GM19438 (cell line): Measurements from ENCODE around the gene TMEM198.

Experiments
- ATAC-seq: cut with Tn5 transposase; IDR thresholded peaks from one replicate; pipeline ENCODE4 v1.9.1; 2021; ENCODE audit warnings: low read depth; ENCODE audit not compliant: unreplicated experiment

TMEM198 gene

DNA sequence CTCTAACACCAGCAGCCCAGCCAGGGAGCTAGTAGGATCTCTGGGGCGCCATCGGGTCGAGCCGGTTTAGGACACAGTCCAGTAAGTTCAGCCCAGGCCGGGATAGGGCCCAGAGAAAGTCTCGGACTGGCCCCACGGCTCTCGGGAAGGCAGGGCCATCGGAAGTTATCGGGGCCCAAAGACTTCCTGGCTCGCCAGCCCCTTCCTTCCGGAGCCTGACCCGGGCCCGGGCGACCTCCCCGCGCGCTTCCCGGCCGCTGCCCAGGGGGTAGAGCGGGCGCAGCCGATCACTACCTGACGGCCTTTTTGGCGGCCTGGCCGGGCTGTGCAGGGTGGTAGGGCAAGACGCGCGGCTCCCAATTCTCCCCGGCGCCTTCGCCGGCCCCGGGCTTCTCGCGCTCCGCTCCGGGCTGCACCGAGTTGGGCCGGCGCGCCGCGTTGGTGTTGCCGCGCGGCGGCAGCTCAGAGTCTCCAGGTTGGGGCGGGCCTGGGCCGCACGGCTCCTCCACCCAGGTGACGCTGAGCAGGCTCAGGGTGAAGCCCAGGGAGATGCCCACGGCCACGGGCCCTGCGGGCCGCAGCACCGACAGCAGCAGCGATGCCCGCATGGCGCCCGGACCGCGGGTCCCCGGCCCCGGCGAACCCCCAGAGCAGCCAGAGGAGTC lies 765 bp upstream of the TMEM198 start:
- ATAC-seq = peak; percentile 31

DNA sequence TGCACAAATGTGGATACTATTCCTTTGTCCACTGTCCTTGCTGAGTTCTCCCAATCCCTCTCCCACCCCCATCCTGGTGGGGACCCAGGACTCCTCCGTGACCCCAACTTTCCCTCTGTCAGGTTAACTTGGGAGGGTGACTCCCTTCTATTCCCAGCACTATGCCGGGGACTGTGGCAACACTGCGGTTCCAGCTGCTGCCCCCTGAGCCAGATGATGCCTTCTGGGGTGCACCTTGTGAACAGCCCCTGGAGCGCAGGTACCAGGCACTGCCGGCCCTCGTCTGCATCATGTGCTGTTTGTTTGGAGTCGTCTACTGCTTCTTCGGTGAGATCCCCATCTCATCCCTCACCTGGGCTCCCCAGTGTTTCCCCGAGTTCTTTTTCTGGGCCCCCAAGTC lies 739 bp downstream of the TMEM198 start:
- ATAC-seq = no peak

DNA sequence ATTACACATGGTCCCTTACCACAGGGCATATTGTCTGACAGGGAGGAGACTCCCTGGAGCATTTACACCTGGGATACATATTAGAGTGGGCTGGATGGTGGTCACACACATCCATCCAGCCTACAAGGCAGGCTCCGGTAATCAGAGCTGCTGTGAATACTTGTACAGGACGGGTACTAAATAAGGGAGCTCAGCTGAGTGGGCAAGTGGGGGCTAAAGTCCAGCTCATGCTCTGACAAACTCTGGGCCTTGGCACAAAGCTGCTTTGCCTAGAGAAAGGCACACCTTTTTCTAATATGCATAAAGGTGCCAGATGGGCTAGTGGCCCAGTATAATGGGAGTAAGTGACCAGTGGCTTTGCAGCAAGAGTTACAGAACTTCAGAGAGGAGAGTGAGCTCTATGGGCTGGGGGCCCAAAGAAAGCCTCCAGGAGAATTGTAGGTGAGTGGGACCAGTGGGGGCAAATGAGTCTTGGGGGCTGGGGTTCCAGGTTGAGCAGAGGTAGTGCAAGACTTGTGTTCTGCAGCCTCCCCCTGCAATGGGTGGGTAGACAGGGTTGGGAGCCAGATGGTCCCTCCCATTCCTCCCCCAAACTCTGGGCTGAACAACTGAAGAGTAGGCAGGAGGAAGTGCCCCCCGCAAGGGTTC lies 1.6 kb downstream of the TMEM198 start:
- no peak for ATAC-seq

DNA sequence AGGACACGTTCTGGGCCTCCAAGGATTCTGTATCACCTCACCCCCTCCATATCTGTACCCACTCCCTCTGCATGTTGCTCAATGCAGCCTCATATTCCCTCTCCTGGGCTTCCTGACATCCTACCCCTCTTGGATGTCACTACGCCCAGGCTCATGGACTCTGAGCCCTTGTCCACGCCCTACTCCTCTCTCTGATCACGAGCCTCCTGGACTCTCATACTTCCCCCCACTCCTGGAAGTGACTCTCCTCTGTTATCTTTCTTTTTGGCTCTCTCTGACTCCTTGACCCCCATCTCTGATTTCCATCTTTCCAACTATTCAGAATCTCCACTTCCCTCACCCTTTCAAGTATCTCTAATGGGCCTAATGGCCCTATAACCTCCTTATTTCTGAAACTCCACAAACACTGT lies 2.1 kb downstream of the TMEM198 start:
- ATAC-seq = no peak

DNA sequence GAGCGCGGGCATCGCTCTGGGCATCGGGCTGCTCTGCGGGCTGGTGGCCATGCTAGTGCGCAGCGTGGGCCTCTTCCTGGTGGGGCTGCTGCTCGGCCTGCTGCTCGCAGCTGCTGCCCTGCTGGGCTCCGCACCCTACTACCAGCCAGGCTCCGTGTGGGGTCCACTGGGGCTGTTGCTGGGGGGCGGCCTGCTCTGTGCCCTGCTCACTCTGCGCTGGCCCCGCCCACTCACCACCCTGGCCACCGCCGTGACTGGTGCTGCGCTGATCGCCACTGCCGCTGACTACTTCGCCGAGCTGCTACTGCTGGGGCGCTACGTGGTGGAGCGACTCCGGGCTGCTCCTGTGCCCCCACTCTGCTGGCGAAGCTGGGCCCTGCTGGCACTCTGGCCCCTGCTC lies 3.8 kb downstream of the TMEM198 start:
- no peak for ATAC-seq

DNA sequence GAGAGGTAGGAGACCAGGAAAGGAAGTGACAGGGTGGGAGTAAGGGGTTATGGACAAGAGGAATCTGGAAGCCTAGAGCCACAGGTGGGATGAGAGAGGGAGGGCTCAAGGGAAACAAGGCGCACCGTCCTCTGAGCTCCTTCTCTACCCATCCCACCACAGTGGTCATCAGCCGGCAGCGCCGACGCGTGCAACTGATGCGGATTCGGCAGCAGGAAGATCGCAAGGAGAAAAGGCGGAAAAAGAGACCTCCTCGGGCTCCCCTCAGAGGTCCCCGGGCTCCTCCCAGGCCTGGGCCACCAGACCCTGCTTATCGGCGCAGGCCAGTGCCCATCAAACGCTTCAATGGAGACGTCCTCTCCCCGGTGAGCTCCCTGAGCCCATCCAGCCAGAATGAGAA lies 5.2 kb downstream of the TMEM198 start:
- no peak for ATAC-seq

DNA sequence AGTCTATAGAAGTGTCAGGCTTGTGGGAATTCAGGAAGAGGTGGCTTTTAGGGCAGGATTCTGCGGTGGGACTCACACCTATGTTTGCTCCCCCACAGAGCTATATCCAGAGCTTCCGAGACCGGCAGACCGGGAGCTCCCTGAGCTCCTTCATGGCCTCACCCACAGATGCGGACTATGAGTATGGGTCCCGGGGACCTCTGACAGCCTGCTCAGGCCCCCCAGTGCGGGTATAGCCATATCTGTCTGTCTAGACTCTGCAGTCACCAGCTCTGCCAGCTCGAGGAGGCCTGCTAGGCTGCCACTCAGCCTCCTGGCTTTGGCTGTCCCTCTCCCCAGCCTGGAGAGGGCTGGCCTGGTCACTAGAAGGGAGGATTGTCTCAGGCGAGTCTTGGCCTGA lies 5.8 kb downstream of the TMEM198 start:
- ATAC-seq = no peak

DNA sequence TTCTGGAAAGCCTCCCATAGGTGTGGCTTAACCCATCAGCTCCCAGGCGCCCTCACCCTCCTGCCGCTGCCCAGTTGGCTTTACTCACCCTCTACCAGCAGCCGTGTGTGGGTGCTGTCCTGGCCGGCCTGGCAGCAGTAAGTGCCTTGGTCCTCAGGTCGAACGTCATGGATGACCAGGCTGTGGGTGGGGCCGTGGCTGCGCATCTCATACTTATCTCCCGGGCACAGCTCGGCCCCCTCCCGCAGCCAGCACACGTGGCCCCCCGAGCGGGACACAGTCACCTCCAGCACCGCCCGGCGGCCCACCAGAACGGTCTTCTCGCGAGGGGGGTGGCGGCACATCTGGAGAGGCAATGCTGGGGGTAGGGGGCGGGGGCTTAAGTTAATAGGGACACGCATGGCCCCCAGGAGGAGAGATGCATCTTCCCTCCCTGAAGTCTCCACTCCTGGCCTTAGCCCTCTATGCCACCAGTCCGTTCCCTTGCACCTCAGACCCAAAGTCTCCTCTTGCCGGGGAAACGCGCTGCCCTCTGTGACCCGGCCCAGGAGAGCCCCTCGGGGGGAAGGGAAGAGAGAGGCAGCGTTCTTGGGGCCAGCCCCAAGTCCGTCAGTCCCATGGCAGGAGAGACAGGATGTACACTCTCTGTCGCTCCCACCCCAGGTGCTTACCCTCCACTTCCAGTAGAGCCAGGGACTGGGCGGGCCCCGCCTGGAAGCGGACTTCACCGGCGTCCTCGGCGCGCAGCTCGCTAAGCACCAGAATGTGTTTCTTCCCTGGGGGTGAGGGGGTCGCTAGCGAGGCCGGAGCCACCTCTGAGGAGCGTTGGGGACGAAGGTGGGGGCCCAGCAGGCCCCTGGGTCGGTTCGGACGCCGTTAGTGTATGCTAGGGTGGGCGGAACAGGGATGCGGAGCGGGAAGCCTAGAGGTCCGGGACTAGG lies 7.9 kb downstream of the TMEM198 start:
- ATAC-seq = peak; percentile 37

DNA sequence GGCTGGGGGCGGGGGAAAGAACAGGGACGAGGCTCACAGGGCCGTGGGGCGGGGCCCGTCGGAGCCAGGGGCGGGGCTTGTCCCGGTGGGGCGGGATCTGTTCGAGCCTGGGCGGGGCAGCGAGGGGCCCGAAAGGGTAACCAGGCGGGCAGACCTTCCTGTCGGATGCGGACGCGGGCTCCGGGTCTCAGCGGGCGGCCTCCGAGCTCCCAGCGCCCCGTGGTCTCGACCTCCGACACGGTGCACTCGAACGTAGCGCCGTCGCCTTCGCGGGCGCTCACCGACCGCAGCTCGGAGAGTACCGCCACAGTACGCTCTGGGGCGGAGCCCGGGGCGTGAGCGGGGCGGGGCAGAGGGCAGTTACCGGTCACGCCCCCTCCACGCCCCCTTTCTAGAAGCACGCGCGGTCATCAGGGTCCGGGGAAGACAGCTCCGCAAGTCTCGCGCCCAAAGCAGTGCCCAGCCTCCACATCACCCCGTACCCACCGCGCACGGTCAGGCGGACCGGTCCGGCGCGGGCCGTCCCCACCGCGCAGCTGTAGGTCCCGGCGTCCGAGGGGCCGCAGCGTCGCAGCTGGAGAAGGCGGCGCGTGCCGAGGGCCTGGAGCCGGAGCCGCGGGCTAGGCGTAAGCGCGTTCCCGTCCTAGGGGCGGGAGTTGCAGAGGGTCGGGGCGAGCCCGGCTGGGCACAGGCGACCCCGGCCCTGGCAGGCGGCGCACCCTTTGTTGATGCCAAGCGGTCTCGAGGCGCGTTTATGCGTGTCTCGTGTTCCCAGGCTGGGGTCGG lies 8.7 kb downstream of the TMEM198 start:
- peak; percentile 92 for ATAC-seq

DNA sequence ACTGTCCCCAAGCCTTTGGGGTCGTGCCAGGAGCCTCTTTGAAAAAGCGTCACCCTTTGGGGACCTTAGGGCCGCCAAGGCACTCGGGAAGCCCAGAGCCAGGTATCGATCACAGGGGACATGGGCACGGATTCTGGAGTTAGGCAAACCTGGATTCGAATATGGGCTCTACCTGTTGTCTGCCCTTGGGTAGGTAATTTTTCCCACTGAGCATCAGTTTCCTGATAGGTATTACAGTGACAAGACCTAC lies 9.3 kb downstream of the TMEM198 start:
- no peak for ATAC-seq

DNA sequence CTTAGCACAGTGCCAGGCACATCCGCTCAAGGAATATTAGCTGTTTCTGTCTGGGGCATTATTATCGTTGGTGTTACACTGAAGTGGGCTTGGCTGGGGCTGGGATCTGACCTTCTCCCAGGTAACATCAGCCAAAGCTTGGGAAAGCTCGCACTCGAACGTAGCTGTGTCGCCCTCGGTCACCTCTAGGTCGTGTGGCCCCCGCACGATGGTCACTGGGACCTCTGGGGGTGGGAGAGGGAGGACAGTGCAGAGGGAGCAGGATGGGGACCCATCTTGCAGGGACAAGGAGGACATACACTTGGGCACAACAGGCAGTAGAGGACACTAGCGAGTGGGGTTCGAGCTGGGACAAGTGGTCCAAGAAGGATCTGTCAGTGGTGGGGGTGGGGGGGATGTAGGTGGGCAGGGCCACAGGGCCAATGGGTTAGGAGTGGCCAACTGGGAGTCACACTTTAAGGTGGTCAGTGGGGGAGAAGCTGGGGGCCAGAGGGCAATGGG lies 9.7 kb downstream of the TMEM198 start:
- no peak for ATAC-seq

DNA sequence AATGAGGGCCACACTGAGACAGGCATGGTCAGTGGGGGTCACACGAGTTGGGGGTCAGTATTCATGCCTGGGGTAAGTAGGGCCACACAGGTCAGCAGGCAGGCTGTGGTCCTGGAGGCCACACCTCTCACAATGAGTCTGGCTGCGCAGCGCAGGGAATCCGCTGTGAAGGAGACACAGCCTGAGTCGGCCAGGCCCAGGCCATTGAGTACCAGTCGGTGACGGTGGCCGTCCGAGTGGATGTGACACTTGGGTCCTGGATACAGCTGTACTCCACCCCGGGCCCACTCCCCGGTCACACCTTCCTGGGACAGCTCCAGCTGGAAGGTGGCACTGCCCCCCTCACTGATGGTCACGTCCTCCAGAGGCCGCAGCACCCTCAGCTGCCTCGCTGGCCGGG lies 10.5 kb downstream of the TMEM198 start:
- no peak for ATAC-seq

DNA sequence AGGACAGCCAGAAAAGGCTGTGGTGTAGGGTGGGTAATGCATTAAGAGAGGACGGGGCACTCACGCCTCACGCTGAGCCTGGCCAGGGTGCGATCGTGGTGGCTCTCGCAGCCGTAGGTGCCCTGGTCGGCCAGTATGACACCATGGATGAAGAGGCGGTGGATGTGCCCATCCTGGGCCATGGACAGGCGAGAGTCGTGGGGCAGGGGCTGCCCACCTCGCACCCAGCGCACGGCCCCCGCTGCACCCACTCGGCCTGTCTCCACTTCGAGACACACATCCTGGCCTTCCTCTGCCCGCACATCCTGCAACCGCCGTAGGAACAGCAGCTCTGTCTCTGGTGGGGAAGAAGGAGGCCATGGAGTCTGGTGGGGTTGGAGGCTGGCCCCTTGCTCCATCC lies 12.1 kb downstream of the TMEM198 start:
- ATAC-seq = no peak

DNA sequence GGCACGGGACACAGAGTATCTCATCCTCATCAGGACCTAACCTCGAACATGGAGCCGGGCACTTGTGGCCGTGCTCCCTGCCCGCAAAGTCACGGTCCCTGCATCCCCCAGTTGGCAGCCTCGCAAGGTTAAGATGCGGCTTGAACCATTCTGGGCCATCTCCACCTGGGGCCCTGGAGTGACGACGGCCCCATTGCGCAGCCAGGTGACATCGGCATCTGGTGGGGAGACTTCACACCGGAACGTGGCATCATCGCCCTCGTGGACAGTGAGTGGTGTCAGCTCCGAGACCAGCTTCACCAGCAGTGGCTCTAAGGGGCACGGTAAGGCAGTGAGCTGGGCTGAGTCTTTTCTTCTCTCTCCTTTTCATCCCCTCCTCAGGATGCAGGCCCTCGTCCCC lies 12.6 kb downstream of the TMEM198 start:
- ATAC-seq = no peak

DNA sequence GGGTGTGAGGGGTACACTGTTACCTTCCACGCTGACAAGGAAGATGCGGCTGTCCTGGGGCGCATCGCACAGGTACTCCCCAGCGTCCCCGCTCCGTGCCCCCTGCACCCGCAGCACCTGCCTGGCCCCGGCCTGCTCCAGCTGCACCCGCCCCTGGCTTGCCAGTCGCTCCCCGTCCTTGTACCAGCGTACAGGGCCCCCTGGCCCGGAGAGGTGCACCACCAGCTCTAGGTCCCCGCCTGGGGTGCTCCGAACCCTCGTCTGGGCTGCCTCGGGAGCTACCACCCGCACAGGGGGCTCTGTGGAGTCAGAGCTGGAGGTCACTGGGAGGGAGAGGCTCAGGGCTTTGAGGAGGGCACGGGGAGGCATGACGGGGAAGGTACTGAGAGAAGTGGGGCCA lies 13.5 kb downstream of the TMEM198 start:
- ATAC-seq = no peak

DNA sequence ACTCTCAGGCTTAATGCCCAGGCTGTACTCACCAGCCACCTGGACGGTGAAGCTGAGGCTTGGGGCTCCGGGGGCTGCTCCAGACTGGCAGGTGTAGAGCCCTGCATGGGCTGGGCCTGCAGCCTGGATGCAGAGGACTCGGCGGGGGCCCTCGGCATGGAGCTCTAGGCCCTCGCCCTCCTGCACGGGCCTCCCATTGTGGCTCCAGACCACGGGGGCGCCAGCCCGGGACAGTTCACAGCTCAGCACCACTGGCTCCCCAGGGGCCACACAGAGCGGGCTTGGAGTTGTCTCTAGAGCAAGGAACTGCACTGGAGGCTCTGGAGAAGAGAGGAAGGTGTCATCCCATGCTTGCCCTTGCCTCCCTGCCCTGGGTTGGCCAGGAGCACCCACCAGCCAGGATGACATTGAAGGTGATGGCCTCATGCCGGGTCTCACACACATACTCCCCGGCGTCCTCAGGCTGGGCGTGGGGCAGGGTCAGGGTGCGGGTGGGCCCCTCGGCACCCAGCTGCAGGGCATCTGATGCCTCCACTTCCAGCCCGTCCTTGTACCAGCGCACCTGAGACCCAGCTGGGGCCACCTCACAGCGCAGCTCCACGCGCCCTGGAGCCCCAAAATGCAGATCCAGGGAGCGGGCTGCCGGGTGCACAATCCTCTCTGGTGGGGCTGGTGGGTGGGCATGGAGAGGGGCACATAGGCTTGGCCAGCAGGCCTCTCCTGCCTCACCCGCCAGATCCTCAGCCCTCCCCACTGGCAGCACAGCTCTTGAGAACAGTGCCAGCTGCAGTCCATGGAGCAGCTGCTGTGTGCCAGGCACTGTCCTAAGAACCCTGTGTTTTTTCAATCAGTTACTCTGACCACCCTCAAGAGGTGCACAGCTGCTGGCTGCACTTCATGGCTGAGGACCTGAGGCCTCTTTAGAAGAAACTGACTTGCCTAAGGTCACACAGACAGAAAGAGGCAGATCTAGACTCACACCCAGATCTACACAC lies 14.3 kb downstream of the TMEM198 start:
- no peak for ATAC-seq

DNA sequence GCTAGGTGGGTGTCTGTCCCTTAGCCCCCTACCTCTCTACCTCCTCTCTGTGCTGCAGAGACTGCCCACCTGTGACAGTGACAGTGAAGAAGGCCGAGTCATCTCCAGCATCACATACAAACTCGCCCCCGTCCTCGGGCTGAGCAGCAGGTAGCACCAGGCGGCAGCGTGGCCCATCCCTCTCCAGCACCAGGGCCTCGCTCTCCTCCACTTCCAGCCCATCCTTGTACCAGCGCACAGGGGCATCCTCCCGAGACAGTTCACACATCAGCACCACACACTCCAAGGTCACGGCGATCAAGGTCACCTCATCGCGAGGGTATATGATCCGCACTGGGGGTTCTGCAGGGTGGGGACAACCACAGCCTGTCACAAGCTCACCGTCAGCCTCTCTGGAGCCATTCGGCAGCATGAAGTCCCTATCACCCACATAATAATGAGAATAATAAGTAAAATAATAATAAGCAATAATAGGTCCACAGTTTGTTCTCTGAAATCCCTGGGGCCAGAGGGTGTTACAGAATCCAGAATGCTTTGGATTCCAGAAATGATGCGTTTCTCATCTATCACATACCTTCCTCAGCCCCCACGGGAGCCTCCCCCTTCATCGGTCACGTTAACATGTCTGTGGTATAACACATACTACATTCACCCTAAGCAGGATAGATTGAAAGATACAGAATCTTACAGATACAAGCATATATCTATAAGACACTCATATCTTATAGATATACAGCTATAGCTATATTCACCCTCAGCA lies 15.5 kb downstream of the TMEM198 start:
- no peak for ATAC-seq

DNA sequence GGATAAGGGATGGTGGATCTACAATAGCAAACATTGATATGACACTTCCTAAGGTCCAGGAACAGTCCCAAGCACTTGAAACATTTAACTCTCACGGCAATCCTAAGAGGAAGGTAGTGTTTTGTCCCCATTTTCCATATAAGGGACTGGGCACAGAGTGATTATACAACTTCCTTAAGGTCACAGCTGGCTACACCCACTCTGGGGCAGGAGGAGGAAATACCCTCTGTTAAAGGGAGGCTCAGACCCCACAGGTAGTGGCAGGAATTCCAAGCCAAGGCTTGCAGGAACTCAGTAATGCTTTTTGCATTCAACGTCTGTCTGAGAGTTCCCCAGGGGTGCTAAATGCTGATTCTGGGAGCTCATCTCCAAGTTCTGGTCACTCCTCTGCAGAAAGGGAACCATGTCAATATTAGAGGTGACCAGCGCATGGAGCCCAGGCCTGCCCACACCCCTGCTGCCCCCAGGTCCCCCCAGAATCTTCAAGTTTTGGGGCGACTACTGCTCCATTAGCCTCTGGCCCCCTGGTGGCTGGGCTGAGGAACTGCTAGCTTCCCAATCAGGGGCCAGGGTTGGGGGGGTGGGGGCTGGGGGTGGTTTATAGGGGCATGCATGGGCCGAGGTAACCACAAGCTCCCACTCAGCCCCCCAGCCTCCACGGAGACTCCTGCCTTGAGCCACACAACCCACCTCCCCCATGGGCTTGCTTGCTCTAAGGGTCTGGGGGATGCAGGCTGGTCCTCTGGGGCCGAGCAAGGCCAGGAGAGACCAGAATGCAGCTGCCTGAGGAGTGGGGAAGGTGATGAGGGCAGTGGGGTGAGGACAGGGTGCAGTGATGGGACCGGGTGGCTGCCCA lies 16.4 kb downstream of the TMEM198 start:
- ATAC-seq = no peak
